Fibroblast of pulmonary artery (primary cell): Measurements from ENCODE around the gene TBCD.

Experiments
- DNase-seq: peaks from one replicate; pipeline ENCODE4 v3.0.0-alpha.2; 2010; ENCODE audit warnings: low read depth
- H3K4me3 ChIP-seq: replicated peaks from 2 replicates; pipeline ENCODE4 v1.5.1; 2011; ENCODE audit warnings: low read depth, mild to moderate bottlenecking, control low read depth, low read length, moderate library complexity
- TF ChIP-seq, protein P1 (sequence below): IDR thresholded peaks from 2 replicates; pipeline ENCODE4 v1.5.1; 2011; ENCODE audit warnings: mild to moderate bottlenecking, control low read depth, low read length, inconsistent platforms; ENCODE audit errors: missing control alignments

TBCD gene

DNA sequence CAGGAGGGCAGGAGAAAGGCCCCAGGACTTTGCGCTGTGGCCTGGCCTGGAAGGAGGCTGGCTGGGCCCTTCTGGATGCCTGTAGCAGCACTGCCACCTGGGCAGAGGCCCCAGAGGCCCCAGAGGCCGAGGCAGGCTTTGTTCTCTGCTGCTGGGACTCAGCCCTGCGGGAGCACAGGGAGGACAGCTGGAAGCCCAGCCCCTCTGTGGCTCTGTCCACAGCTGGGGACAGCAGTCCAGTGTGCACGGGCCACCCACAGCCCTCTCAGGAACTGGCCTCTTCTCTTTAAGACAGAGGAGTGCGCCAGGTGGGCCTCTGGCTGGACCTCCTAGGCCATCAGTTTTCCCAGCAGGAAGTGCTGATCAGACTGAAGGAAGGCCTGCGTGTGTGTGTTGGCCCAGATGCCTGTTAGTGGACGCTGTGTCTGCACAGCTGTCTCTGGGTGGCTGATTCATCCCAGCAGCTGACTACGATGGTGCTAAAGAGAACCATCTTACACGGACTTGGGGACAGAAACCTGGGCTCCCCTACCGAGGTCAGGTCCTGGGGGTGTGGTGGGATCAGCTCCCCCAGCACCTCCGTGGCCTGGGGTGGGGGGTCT, 114.8 kb downstream of the TBCD start:
- peak; percentile 79 for DNase-seq
- H3K4me3 ChIP-seq, result no peak overlapping the region
- TF ChIP-seq, protein P1, sequence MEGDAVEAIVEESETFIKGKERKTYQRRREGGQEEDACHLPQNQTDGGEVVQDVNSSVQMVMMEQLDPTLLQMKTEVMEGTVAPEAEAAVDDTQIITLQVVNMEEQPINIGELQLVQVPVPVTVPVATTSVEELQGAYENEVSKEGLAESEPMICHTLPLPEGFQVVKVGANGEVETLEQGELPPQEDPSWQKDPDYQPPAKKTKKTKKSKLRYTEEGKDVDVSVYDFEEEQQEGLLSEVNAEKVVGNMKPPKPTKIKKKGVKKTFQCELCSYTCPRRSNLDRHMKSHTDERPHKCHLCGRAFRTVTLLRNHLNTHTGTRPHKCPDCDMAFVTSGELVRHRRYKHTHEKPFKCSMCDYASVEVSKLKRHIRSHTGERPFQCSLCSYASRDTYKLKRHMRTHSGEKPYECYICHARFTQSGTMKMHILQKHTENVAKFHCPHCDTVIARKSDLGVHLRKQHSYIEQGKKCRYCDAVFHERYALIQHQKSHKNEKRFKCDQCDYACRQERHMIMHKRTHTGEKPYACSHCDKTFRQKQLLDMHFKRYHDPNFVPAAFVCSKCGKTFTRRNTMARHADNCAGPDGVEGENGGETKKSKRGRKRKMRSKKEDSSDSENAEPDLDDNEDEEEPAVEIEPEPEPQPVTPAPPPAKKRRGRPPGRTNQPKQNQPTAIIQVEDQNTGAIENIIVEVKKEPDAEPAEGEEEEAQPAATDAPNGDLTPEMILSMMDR, result no peak

DNA sequence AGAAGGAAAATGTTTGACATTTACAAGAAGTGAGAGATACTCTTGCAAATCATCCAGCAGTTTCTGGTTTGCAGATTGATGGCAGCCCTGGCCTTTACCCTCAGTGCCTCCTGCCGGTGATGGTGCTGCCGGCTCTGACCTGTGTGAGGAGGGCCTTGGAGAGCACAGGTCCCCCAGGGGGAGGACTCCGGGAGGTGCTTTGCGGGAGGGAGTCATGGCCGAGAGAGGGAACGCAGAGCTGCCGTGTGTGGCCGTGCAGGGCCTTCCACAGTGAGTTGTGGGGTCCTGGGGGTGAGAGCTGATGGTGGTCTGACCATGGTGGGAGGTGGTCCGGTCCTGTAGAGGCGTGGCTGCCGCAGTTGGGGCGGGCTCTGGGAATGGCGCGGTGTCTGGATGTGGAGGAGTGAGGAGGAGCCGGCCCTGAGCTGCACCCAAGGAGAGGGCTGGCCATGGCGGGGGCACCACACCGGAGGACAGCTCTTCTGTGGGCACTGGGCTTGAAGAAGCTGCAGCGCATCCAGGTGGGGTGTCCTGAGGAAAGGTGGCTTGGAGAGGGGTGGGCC, 116.0 kb downstream of the TBCD start:
- no peak overlapping the region for H3K4me3 ChIP-seq
- TF ChIP-seq, protein P1, result no peak

DNA sequence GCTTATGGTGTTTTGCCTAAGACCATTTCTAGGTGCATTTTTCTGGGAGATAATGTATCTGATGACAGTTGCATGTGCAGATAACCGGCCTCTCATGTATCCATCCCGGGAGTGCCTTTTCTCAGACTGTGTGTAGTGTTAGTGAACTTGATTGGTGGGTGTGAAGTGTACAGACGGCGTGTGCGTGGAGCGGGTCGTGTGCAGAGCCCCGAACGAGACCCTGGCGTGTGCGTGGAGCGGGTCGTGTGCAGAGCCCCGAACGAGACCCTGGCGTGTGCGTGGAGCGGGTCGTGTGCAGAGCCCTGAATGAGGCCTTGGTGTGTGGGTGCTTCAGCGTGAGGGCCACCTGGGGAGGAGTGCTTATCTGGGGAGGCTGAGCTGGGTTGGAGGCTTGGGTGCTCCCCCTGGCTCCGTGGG, 116.9 kb downstream of the TBCD start:
- TF ChIP-seq, protein P1, result no peak
- DNase-seq, result no peak
- no peak overlapping the region for H3K4me3 ChIP-seq

More for the DNA sequence above, 116.0 kb downstream of the TBCD start:
- no peak for DNase-seq

GRCh38 chr17:82869536-82869935, 117.7 kb downstream of the TBCD start:
- no peak overlapping the region for H3K4me3 ChIP-seq
- DNase-seq, result no peak
- TF ChIP-seq, protein P1, result no peak

DNA sequence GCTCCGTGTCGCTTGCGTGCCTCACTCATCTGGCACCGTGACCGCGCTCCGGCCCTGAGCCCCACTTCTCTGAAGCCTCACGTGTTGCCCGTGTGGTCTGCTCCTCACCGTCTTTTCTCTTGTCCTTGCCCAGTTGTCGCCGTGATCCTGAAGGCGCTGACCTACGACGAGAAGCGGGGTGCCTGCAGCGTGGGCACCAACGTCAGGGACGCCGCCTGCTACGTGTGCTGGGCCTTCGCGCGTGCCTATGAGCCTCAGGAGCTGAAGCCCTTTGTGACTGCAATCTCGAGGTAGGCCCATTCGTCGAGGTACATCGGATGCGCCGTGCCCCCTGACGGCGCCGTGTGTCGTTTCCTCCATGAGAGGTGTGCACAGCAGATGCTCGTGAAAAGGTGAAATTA, 118.2 kb downstream of the TBCD start:
- TF ChIP-seq, protein P1, result no peak
- no peak for DNase-seq
- H3K4me3 ChIP-seq, result no peak overlapping the region

GRCh38 chr17:82870541-82870940, 118.7 kb downstream of the TBCD start:
- H3K4me3 ChIP-seq, result no peak overlapping the region
- TF ChIP-seq, protein P1, result no peak
- DNase-seq, result no peak
